ENCODE measurements around the gene KIFBP. TPM values are rescaled to one million over a fixed set of nuclear protein-coding genes. Genes with fewer than 3 reads are reported as not detected.
"Not testable (repeated sequence)": the region's sequence is repeated elsewhere in the genome, so short reads cannot be mapped to it uniquely, and the experiment has no call there.

The KIFBP gene
- total and polyA plus RNA-seq, 5 experiments from 2014 or later: 2.2 to 15.6 (median 4.4) TPM

- no peak for DNase-seq
- Mint-ChIP-seq H3K36me3 (peaks cover 0 to 64% (median 7%) of the 10 kb centered on the region in 3 donors), H3K27me3 (no peaks in the 10 kb centered on the region), H3K27ac (no peak overlapping the region), H3K4me3 (no peak overlapping the region), H3K4me1 (peaks cover 0 to 6% (median 2%) of the 10 kb centered on the region in 4 donors), H3K9me3 (no peaks in the 10 kb centered on the region)
- ATAC-seq: no peak
- POLR2A ChIA-PET: no interaction called here
These were observed 18.7 kb downstream of the KIFBP start for GRCh38 chr10:69007260-69007659.

- no peak overlapping the region for H3K27ac Mint-ChIP-seq
- peaks cover 0 to 8% (median 4%) of the 10 kb centered on the region in 4 donors for H3K4me1 Mint-ChIP-seq
- no peak for ATAC-seq
- DNase-seq: no peak
- no peak overlapping the region for H3K4me3 Mint-ChIP-seq
- H3K9me3 Mint-ChIP-seq: no peaks in the 10 kb centered on the region
- peaks cover 3 to 75% (median 8%) of the 10 kb centered on the region in 3 donors for H3K36me3 Mint-ChIP-seq
- POLR2A ChIA-PET: no interaction called here
- no peaks in the 10 kb centered on the region for H3K27me3 Mint-ChIP-seq
These were observed 20.8 kb downstream of the KIFBP start for GRCh38 chr10:69009360-69009759.

- Mint-ChIP-seq H3K9me3 (no peaks in the 10 kb centered on the region), H3K36me3 (peaks cover 4 to 79% (median 10%) of the 10 kb centered on the region in 3 donors), H3K27ac (no peak overlapping the region), H3K27me3 (no peaks in the 10 kb centered on the region), H3K4me1 (peaks cover 0 to 7% (median 0%) of the 10 kb centered on the region in 4 donors), H3K4me3 (no peak overlapping the region)
- ATAC-seq (no peak), DNase-seq (no peak)
- POLR2A ChIA-PET: interaction anchor here (0.5 kb wide), 1 partner anchor 82 kb away, joined by 3 read pairs; no protein-coding TSS in a partner anchor
These were observed 21.6 kb downstream of the KIFBP start for GRCh38 chr10:69010151-69010640.

GRCh38 chr10:69012778-69013177 lies 24.2 kb downstream of the KIFBP start:
- H3K4me1 Mint-ChIP-seq, DNase-seq, H3K27me3 Mint-ChIP-seq, H3K4me3 Mint-ChIP-seq, POLR2A ChIA-PET, ATAC-seq, H3K9me3 Mint-ChIP-seq: not testable (repeated sequence)
- peaks cover 9 to 82% (median 10%) of the 10 kb centered on the region in 3 donors for H3K36me3 Mint-ChIP-seq
- H3K27ac Mint-ChIP-seq: peak overlapping the region in 3 of 10 donors; percentile 37 to 68 (median 64)

GRCh38 chr10:69014171-69014570 lies 25.6 kb downstream of the KIFBP start:
- no peaks in the 10 kb centered on the region for H3K9me3 Mint-ChIP-seq
- peaks cover 9 to 84% (median 16%) of the 10 kb centered on the region in 3 donors for H3K36me3 Mint-ChIP-seq
- no peak overlapping the region for H3K4me3 Mint-ChIP-seq
- DNase-seq (no peak), ATAC-seq (no peak)
- H3K4me1 Mint-ChIP-seq: peaks cover 0 to 7% (median 0%) of the 10 kb centered on the region in 4 donors
- peak overlapping the region in 2 of 10 donors; percentile 1 to 3 for H3K27ac Mint-ChIP-seq
- H3K27me3 Mint-ChIP-seq: no peaks in the 10 kb centered on the region
- POLR2A ChIA-PET: no interaction called here

- no peak overlapping the region for H3K4me3 Mint-ChIP-seq
- H3K27ac Mint-ChIP-seq: peak overlapping the region in 2 of 10 donors; percentile 27 to 29
- no peaks in the 10 kb centered on the region for H3K9me3 Mint-ChIP-seq
- H3K27me3 Mint-ChIP-seq: no peaks in the 10 kb centered on the region
- peaks cover 0 to 3% (median under 1%) of the 10 kb centered on the region in 4 donors for H3K4me1 Mint-ChIP-seq
- ATAC-seq: no peak
- H3K36me3 Mint-ChIP-seq: peaks cover 9 to 49% (median 14%) of the 10 kb centered on the region in 3 donors
- POLR2A ChIA-PET: no interaction called here
- no peak for DNase-seq
These were observed 30.0 kb downstream of the KIFBP start for GRCh38 chr10:69018613-69019012.

GRCh38 chr10:69022611-69023010 lies 34.0 kb downstream of the KIFBP start:
- POLR2A ChIA-PET: no interaction called here
- H3K4me3 Mint-ChIP-seq: no peak overlapping the region
- H3K36me3 Mint-ChIP-seq: peaks cover 0 to 14% (median 7%) of the 10 kb centered on the region in 3 donors
- no peak overlapping the region for H3K27ac Mint-ChIP-seq
- H3K9me3 Mint-ChIP-seq: no peaks in the 10 kb centered on the region
- DNase-seq (no peak), ATAC-seq (no peak)
- peaks cover under 1 to 8% (median 3%) of the 10 kb centered on the region in 4 donors for H3K4me1 Mint-ChIP-seq
- no peaks in the 10 kb centered on the region for H3K27me3 Mint-ChIP-seq

- H3K4me1 Mint-ChIP-seq: peaks cover 3 to 14% (median 7%) of the 10 kb centered on the region in 4 donors
- ATAC-seq (no peak), DNase-seq (no peak)
- H3K27ac Mint-ChIP-seq: peak overlapping the region in 1 of 10 donors; percentile 25
- H3K4me3 Mint-ChIP-seq: no peak overlapping the region
- POLR2A ChIA-PET: no interaction called here
- no peaks in the 10 kb centered on the region for H3K27me3 Mint-ChIP-seq
- no peaks in the 10 kb centered on the region for H3K9me3 Mint-ChIP-seq
- H3K36me3 Mint-ChIP-seq: no peaks in the 10 kb centered on the region
These were observed 36.8 kb downstream of the KIFBP start for GRCh38 chr10:69025370-69025896.

- ATAC-seq (no peak), DNase-seq (no peak)
- H3K4me3 Mint-ChIP-seq: no peak overlapping the region
- no peaks in the 10 kb centered on the region for H3K9me3 Mint-ChIP-seq
- no peaks in the 10 kb centered on the region for H3K4me1 Mint-ChIP-seq
- H3K36me3 Mint-ChIP-seq: no peaks in the 10 kb centered on the region
- POLR2A ChIA-PET: no interaction called here
- no peak overlapping the region for H3K27ac Mint-ChIP-seq
- H3K27me3 Mint-ChIP-seq: no peaks in the 10 kb centered on the region
These were observed 44.7 kb downstream of the KIFBP start for GRCh38 chr10:69033256-69033655.

- POLR2A ChIA-PET: no interaction called here
- Mint-ChIP-seq H3K27ac (peak overlapping the region in 2 of 10 donors; percentile 15 to 61), H3K9me3 (no peaks in the 10 kb centered on the region), H3K36me3 (no peaks in the 10 kb centered on the region), H3K4me1 (no peaks in the 10 kb centered on the region), H3K27me3 (no peaks in the 10 kb centered on the region), H3K4me3 (no peak overlapping the region)
- DNase-seq (no peak), ATAC-seq (no peak)
These were observed 48.9 kb downstream of the KIFBP start for GRCh38 chr10:69037489-69037888.

- H3K9me3 Mint-ChIP-seq, ATAC-seq, DNase-seq, H3K36me3 Mint-ChIP-seq, H3K27me3 Mint-ChIP-seq, H3K4me3 Mint-ChIP-seq, H3K27ac Mint-ChIP-seq: not testable (repeated sequence)
- H3K4me1 Mint-ChIP-seq: peaks cover 5 to 24% (median 20%) of the 10 kb centered on the region in 4 donors
- POLR2A ChIA-PET: interaction anchor here (1.2 kb wide), 1 partner anchor 27 kb away, joined by 7 read pairs; no protein-coding TSS in a partner anchor
These were observed 52.3 kb downstream of the KIFBP start for GRCh38 chr10:69040904-69041303.

GRCh38 chr10:69042417-69042816 lies 53.8 kb downstream of the KIFBP start:
- ATAC-seq (no peak), DNase-seq (no peak)
- Mint-ChIP-seq H3K9me3 (no peaks in the 10 kb centered on the region), H3K27me3 (no peaks in the 10 kb centered on the region), H3K4me3 (no peak overlapping the region), H3K36me3 (no peaks in the 10 kb centered on the region), H3K27ac (no peak overlapping the region), H3K4me1 (peaks cover 5 to 38% (median 22%) of the 10 kb centered on the region in 4 donors)
- POLR2A ChIA-PET: interaction anchor here (1.1 kb wide), 1 partner anchor 21 kb away, joined by 3 read pairs; no protein-coding TSS in a partner anchor

- H3K4me1 Mint-ChIP-seq: peaks cover 5 to 41% (median 22%) of the 10 kb centered on the region in 4 donors
- POLR2A ChIA-PET: interaction anchor here (1.1 kb wide), 1 partner anchor 20 kb away, joined by 3 read pairs; no protein-coding TSS in a partner anchor
- no peak overlapping the region for H3K4me3 Mint-ChIP-seq
- ATAC-seq (no peak), DNase-seq (no peak)
- H3K27ac Mint-ChIP-seq: peak overlapping the region in 2 of 10 donors; percentile 14 to 34
- no peaks in the 10 kb centered on the region for H3K27me3 Mint-ChIP-seq
- no peaks in the 10 kb centered on the region for H3K36me3 Mint-ChIP-seq
- H3K9me3 Mint-ChIP-seq: no peaks in the 10 kb centered on the region
These were observed 54.2 kb downstream of the KIFBP start for GRCh38 chr10:69042838-69043237.

All from naive thymus-derived CD8-positive, alpha-beta T cell (primary cell).